NCI-H1048 (cell line): Measurements from ENCODE around the gene CHRNE.

ENCODE experiments used
- DNase-seq: peaks from one replicate; lab custom pipeline; 2025; lab: John Stamatoyannopoulos, UW

Gene CHRNE

DNA sequence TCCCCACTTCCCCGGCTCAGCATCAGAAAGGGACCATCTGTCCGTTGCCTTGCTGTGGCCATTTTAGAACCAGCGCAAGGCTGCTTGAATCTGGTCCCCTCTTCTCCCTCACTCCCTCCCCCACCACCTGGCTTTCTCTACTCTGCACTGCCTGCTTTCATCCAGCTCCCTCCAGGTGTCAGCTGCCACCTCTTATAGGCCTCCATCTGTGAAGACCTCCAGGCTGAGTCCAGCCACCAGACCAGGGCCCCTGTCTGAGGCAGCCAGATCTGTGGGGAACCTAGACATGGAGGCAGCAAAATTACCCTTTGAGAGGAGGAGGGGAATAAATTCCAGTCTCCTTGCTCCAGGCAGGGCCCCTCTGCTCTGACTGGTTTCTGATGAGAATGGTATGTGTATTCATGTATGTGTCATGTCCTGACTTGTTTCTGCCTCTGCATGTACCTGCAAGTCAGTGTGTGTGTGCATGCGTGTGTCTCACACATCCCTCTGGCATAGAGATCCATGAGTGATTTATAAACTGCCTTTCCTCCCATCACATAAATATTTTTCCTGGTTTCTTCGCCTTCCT lies 48.7 kb downstream of the CHRNE start:
- no peak for DNase-seq

DNA sequence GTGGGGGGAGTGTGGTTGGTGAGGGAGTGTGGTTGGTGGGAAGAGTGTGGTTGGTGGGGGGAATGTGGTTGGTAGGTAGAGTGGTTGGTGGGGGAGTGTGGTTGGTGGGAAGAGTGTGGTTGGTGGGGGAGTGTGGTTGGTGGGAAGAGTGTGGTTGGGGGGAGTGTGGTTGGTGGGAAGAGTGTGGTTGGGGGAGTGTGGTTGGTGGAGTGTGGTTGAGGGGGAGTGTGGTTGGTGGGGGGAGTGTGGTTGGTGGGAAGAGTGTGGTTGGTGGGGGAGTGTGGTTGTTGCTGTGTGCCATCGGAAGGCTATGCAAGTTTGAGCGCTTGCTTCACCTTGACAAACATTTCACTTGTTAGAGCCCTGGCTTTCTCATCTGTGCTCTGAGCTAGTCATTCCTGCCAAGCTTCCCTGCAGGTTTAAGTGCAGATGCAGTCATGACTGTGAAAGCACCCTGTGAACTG lies 49.7 kb downstream of the CHRNE start:
- DNase-seq = no peak

DNA sequence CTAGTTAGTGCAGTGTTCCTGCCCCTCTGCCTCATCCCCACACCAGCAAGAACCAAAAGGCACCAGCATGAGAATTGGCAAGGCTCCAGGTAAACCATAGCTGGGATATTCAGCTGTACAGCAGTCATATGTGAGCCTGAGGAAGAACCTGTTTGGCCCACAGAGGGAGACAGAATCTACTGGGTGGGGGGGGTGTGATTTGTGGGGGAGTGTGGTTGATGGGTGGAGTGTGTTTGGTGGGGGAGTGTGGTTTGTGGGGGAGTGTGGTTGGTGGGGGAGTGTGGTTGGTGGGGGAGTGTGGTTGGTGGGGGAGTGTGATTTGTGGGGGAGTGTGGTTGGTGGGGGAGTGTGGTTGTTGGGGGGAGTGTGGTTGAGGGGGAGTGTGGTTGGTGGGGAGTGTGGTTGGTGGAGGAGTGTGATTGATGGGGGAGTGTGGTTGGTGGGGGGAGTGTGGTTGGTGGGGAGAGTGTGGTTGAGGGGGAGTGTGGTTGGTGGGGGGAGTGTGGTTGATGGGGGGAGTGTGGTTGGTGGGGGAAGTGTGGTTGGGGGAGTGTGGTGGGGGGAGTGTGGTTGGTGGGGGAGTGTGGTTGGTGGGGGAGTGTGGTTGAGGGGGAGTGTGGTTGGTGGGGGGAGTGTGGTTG lies 50.2 kb downstream of the CHRNE start:
- DNase-seq = no peak

DNA sequence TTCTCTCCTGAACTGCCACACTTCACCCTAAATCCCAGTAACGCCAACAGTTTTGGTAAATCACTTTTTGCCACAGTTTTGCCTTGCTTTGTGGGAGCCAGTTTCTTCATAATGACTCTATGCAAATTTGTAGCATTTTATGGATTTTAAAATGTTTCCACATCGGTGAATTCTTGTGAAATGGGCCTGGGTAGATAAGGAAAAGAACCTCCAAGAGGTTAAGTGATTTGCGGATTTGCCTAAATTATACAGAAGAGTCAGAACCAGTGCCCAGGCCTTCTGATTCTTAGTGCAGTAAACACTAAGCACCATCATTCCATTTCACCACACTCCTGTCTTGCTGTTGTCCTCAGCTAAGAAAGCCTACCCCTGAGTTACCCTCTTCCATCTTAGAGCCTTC lies 51.8 kb downstream of the CHRNE start:
- peak; percentile 51 for DNase-seq

DNA sequence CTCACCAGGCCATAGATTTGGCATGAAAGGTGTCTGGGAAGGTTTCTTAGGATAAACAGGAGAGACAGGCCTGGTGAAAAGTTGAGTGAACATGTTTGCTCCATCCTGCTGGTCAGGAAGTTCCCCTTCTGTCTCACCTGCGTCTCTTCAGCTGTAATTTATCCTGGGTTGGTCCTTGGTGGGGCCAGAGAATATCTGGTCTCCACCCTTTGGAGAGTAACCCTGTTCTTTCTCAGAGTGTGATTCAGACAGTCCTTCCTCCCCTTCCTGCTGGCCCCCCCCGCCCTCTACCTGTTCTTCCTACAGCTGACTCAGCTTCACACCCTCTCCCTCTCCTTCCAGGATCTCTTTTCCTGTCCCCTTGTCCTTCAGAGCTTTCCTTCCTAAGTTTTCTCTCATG lies 52.7 kb downstream of the CHRNE start:
- DNase-seq = no peak

DNA sequence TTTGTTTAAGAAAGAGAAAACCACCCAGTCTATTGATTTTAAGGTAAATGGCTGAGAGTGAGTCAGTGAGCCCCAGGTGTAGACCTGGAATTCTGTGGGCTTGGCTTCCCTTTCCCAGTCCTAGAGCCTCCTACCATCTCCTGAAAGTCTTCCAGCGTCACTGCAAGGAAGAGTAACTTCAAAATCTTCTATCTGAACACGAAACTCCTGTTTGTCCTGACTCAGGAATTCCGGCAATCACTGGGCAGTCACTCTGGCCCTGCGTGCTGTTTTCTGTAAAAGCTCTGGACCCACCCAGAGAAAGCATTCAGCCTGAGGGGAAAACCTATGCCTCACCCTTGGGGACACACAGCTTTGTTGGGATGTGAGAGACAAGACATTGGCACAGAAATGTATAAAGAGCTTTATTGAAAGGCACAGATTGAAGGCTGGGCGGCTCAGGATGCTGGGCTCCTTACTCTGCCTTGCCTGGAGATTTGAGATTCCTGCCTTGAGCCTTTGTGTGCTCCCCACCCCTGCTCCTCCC lies 53.8 kb downstream of the CHRNE start:
- DNase-seq = no peak
